Upper lobe of left lung (tissue), 4 donors: Measurements from ENCODE around the gene SCAMP5.

Source experiments
- CTCF ChIP-seq, 6 experiments: fragments of 450-650 bp in 4 of 6; fragments of 200-600 bp in 2 of 6; sonication (generic) in 2 of 6; IDR thresholded peaks; one replicate each; pipeline ENCODE4 v1.5.1; 2016 to 2019; ENCODE audit warnings: antibody characterized with exemption in 6 of 6
- POLR2A ChIP-seq, 4 donors: fragments of 450-650 bp; IDR thresholded peaks; one replicate each; pipeline ENCODE4 v1.5.1; 2016 to 2017; ENCODE audit warnings: antibody characterized with exemption in 4 of 4, mild to moderate bottlenecking in 2 of 4
- POLR2AphosphoS5 ChIP-seq, 2 donors: sonication (generic); formaldehyde crosslinking; IDR thresholded peaks; one replicate each; pipeline ENCODE4 v1.5.1; 2017; ENCODE audit warnings: antibody characterized with exemption in 2 of 2

GRCh38 chr15:74957476-74958035 lies 37.8 kb upstream of the SCAMP5 start:
- TF ChIP-seq POLR2AphosphoS5 (IDR thresholded peaks at IDR 0.05) = no peak
- no peak for TF ChIP-seq POLR2A (IDR thresholded peaks at IDR 0.05)
- no peak for TF ChIP-seq CTCF (IDR thresholded peaks at IDR 0.05)
